Spleen (tissue), 11 donors: Measurements from ENCODE around the gene MICU2. TPM values are rescaled to one million over a fixed set of nuclear protein-coding genes. Genes with fewer than 3 reads are reported as not detected.

Source experiments
- DNase-seq: peaks from one replicate; pipeline ENCODE4 v3.0.0-alpha.2; 2020
- H3K27ac ChIP-seq, 8 donors: fragments of 200-600 bp; sonication (generic) in 7 of 8; 1 replicate in 4 of 8; 2 replicates in 4 of 8; pipeline versions ENCODE4 v1.5.0 to v1.8.0; 2016 to 2021; ENCODE audit warnings: inconsistent platforms in 4 of 8, mild to moderate bottlenecking in 4 of 8, moderate library complexity in 1 of 8
- H3K27me3 ChIP-seq, 7 donors: fragments of 200-600 bp; sonication (generic) in 6 of 7; replicated peaks in 1 of 7; 1 replicate in 4 of 7; 2 replicates in 3 of 7; pipeline versions ENCODE4 v1.5.0 to v1.8.0; 2016 to 2021; ENCODE audit warnings: inconsistent platforms in 3 of 7, mild to moderate bottlenecking in 1 of 7
- H3K36me3 ChIP-seq, 6 donors: fragments of 200-600 bp; sonication (generic) in 5 of 6; 1 replicate in 4 of 6; 2 replicates in 2 of 6; pipeline versions ENCODE4 v1.5.0 to v1.8.0; 2016 to 2021; ENCODE audit warnings: inconsistent platforms in 2 of 6
- H3K4me1 ChIP-seq, 6 donors: fragments of 200-600 bp; sonication (generic) in 5 of 6; 1 replicate in 3 of 6; 2 replicates in 3 of 6; pipeline versions ENCODE4 v1.5.0 to v1.8.0; 2016 to 2021; ENCODE audit warnings: inconsistent platforms in 3 of 6
- H3K4me3 ChIP-seq, 8 donors: fragments of 200-600 bp; sonication (generic) in 7 of 8; 1 replicate in 4 of 8; 2 replicates in 4 of 8; pipeline versions ENCODE4 v1.5.0 to v1.8.0; 2016 to 2021; ENCODE audit warnings: inconsistent platforms in 4 of 8, mild to moderate bottlenecking in 4 of 8, moderate library complexity in 2 of 8
- H3K9me3 ChIP-seq, 8 donors: fragments of 200-600 bp; sonication (generic) in 7 of 8; 1 replicate in 4 of 8; 2 replicates in 4 of 8; pipeline versions ENCODE4 v1.5.0 to v1.8.0; 2016 to 2021; ENCODE audit warnings: inconsistent platforms in 4 of 8
- CTCF ChIP-seq, 11 experiments: fragments of 200-600 bp in 7 of 11; fragments of 450-650 bp in 4 of 11; sonication (generic) in 4 of 11; IDR thresholded peaks in 8 of 11; conservative IDR thresholded peaks in 3 of 11; 1 replicate in 7 of 11; 2 replicates in 4 of 11; pipeline versions ENCODE4 v1.4.0 to v1.8.0; 2016 to 2021; ENCODE audit warnings: antibody characterized with exemption in 11 of 11, inconsistent platforms in 4 of 11, mild to moderate bottlenecking in 1 of 11
- POLR2A ChIP-seq, 3 donors: fragments of 450-650 bp; IDR thresholded peaks; one replicate each; pipeline ENCODE4 v1.5.1; 2017; ENCODE audit warnings: antibody characterized with exemption in 3 of 3, mild to moderate bottlenecking in 1 of 3
- POLR2AphosphoS5 ChIP-seq, 3 donors: sonication (generic); formaldehyde crosslinking; IDR thresholded peaks; one replicate each; pipeline ENCODE4 v1.5.1; 2017; ENCODE audit warnings: antibody characterized with exemption in 3 of 3
- WGBS, 5 donors: extraction: QIAGEN DNeasy Blood & Tissue Kit in 3 of 5; methylation state at CpG; one replicate each; pipeline versions ENCODE4 v1.1.5 to v1.1.7; 2013 to 2018; 5-methylcytosine and 5-hydroxymethylcytosine counted together
- intact Hi-C: fragments of 100-400 bp; cut with DNase I; formaldehyde crosslinking; loops from one replicate; pipeline ENCODE4 v1.15.0; 2023; ENCODE audit warnings: low total_unique reads
- polyA plus RNA-seq, 3 donors: library from polyadenylated mRNA; stranded (reverse); fragments of 200-250 nt; gene quantifications; one replicate each; pipeline ENCODE4 v1.2.1, GENCODE V29; 2013
- small RNA-seq, 4 donors: library from RNA; depleted of rRNA; stranded (forward); fragments of <200 nt; gene quantifications; one replicate each; pipeline ENCODE3, GENCODE V24; 2016
- total RNA-seq, 7 donors: library from RNA; depleted of rRNA in 3 of 7; stranded (reverse); fragments of >200 nt in 3 of 7; fragmentation: NEBNext Ultra II Directional in 4 of 7; extraction: Animal tissue kit (Norgen Biotek cat#: 25700) in 4 of 7; gene quantifications; one replicate each; pipeline versions ENCODE4 v1.1.0 to v1.2.1, GENCODE V29; 2016 to 2021
- donor health status: healthy with polysubstance abuse.
- donor health status: DM: no; HTN: no; CAD: no; lungs with moderate emphysema.
- donor health status: DM: no; HTN: no; CAD: no.
- donor health status: Bipolar disorder and iron deficiency.
- donor health status: healthy.
- donor health status: DM: no; HTN: no; CAD: no.
- donor health status: DM: yes; HTN: yes; CAD: no.

MICU2 gene
- total and polyA plus RNA-seq, 10 donors = 28.9 to 84.5 (median 39.6) TPM

GRCh38 chr13:21445759-21446158 is 158.2 kb downstream of the MICU2 start:
- H3K36me3 ChIP-seq = no peaks in the 10 kb centered on the region
- H3K27me3 ChIP-seq = no peaks in the 10 kb centered on the region
- WGBS, 5 donors = 86 to 93% (median 88%) methylated on average over 6 of the region's 6 CpGs
- peaks cover 4 to 74% (median 19%) of the 10 kb centered on the region in 6 donors for H3K4me1 ChIP-seq
- no peak overlapping the region for H3K4me3 ChIP-seq
- no peak for DNase-seq
- no peaks in the 10 kb centered on the region for H3K9me3 ChIP-seq
- TF ChIP-seq POLR2A (IDR thresholded peaks at IDR 0.05) = no peak
- TF ChIP-seq POLR2AphosphoS5 (IDR thresholded peaks at IDR 0.05) = no peak
- no peak for TF ChIP-seq CTCF (IDR thresholded peaks at IDR 0.05 in 8 of 11, conservative IDR thresholded peaks at IDR 0.05 in 3 of 11)
- intact Hi-C loops = no loop called here
- H3K27ac ChIP-seq = no peak overlapping the region

GRCh38 chr13:21443171-21443570 is 160.8 kb downstream of the MICU2 start:
- TF ChIP-seq POLR2AphosphoS5 (IDR thresholded peaks at IDR 0.05) (no peak), POLR2A (IDR thresholded peaks at IDR 0.05) (no peak), CTCF (IDR thresholded peaks at IDR 0.05 in 8 of 11, conservative IDR thresholded peaks at IDR 0.05 in 3 of 11) (no peak)
- no peaks in the 10 kb centered on the region for H3K27me3 ChIP-seq
- intact Hi-C loops = no loop called here
- H3K36me3 ChIP-seq = no peaks in the 10 kb centered on the region
- peak overlapping the region in 4 of 8 donors; percentile 31 to 35 (median 34) for H3K27ac ChIP-seq
- H3K4me3 ChIP-seq = no peak overlapping the region
- DNase-seq = no peak
- WGBS, 5 donors = 76 to 97% (median 82%) methylated on average over 1 of the region's 1 CpG
- H3K9me3 ChIP-seq = peaks cover 0 to 7% (median 4%) of the 10 kb centered on the region in 8 donors
- peaks cover 7 to 77% (median 20%) of the 10 kb centered on the region in 6 donors for H3K4me1 ChIP-seq

Small RNAs within 50 kb of the gene (small RNA-seq; reads per million reads assigned to genes)
- gene RNU6-59P = 0 reads per million in 4 donors

Other genes starting within 250 kb of the MICU2 start
- gene ZDHHC20, start 144.9 kb downstream of the MICU2 start, total RNA-seq = 100 to 1,000 TPM in 2 of 7 donors, 10 to 100 TPM in 5; 62.8 to 110 (median 84.8) TPM
- gene ZDHHC20, start 144.9 kb downstream of the MICU2 start, polyA plus RNA-seq = 10 to 100 TPM; 15.6 to 19.2 (median 18.8) TPM
- gene FGF9, start 66.9 kb upstream of the MICU2 start, total RNA-seq = under 1 TPM in 3 of 7 donors, not detected in 4; 0.23 to 0.26 (median 0.25) TPM
- gene FGF9, start 66.9 kb upstream of the MICU2 start, polyA plus RNA-seq = under 1 TPM; 0.06 to 0.11 (median 0.06) TPM